Measurements from ENCODE around the gene ALKBH7.
"Not testable (repeated sequence)": the region's sequence is repeated elsewhere in the genome, so short reads cannot be mapped to it uniquely, and the experiment has no call there.

Gene ALKBH7

DNA sequence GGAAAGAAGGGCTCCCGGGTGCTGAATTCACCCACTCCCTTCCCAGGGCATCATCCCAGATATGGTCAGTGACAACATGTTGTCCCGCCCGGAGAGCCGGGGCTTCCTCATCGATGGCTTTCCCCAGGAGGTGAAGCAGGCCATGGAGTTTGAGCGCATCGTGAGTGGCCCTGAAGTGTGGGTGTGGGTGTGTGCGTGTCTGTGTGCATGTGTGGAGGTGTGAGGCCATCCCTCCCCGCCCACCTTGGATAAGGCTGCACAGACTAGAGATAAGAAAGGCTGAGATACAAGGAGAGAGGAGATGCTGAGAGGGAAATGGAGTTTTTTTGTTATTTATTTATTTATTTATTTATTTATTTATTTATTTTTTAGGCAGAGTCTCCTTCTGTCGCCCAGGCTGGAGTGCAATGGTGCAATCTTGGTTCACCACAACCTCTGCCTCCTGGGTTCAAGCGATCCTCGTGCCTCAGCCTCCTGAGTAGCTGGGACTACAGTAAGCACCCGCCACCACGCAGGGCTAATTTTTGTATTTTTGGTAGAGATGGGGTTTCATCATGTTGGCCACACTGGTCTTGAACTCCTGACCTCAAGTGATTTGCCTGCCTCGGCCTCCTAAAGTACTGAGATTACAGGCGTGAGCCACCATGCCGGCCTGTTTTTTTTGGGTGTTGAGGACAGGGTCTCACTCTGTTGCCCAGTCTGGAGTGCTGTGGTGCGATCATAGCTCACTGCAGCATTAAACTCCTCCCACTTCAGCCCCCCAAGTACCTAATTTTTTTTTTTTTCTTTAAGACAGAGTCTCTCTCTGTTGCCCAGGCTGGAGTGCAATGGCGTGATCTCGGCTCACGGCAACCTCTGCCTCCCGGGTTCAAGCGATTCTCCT, 27.7 kb downstream of the ALKBH7 start:
- DNase-seq (ENCODE audit: low read depth in 2 of 2), result not testable (repeated sequence)

DNA sequence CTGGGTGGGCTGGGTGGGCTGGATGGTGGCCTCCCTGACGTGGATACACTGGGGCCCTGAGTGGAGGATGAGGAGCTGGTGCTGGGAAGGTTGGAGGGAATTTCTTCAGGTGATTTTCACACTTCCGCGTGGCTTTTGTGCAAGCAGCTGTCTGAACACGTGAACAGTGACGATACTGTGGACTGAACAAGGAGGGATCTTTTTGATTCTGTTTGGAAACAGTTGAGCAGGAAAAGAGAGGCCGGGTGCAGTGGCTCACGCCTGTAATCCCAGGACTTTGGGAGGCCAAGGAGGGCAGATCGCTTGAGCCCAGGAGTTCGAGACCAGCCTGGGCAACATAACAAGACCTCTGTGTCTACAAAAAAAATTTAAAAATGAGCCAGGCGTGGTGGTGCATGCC, 29.5 kb downstream of the ALKBH7 start:
- no peak for DNase-seq (ENCODE audit: low read depth in 2 of 2)

DNA sequence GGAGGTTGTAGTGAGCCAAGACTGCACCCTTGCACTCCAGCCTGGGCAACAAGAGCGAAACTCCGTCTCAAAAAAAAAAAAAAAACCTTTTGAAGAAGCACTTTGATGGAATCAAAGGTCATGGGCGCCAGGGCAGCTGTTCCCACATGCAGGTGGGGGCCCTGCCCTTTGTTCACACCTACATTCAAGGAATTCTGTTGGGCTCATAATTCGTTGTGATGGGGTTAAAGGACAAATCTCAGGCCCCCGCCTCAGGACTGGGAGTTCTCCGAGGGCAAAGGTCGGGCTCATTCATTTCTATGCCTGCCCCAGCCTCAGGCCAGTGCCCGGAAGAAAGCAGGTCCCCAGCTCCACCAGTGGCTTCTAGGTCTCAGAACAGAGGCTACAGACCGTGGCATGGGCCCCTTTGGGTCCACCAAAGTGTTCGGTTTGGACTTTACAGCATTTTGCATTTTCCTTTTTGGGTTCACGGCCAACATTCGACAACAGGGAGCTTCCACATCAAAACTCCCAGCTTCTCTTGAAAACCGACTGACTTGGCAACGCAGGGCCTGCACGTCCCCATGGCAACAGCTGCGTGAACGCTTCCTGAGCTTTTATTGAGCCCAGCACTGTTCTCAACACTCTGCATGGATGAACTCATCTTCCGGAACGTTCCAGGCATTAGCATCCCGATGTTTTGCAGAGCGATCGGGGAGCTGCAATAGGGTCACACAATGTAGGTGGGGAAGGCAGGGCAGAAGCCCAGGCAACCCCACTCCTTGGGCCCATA, 30.4 kb downstream of the ALKBH7 start:
- no peak for DNase-seq (ENCODE audit: low read depth in 2 of 2)

DNA sequence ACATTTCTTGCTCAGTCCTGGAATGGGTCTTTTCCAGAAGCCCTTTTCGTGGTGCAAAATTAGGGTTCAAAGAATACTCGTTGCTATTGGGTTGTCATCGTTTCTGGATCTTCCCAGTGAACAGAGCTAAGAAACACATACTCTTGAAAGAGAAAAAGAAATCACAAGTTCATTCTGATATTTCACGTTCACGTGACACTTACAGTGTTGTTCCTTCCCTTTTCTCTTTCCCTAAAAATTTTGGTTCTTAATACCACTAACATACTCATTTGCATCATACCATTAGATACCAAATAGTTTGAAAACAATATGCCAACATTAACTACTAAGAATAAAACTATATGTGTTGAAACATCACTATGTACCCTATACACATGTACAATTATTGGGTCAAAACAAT, 33.8 kb downstream of the ALKBH7 start:
- DNase-seq (ENCODE audit: low read depth in 2 of 2), result no peak

DNA sequence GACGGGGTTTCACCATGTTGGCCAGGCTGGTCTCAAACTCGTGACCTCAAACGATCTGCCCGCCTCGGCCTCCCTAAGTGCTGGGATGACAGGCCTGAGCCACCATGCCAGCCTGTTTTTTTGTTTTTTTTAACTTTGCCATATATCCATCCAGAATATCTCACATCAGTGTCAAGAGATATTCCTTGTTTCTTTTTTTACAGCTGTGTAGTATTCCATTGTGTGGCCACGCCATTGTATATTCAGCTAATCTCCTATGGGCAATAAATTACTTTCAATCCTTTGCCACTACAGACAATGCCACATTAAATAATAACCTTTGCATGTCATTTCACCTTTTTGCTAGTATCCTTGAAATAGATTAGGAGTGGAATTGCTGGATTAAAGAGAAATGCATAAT, 36.8 kb downstream of the ALKBH7 start:
- no peak for DNase-seq (ENCODE audit: low read depth in 2 of 2)

DNA sequence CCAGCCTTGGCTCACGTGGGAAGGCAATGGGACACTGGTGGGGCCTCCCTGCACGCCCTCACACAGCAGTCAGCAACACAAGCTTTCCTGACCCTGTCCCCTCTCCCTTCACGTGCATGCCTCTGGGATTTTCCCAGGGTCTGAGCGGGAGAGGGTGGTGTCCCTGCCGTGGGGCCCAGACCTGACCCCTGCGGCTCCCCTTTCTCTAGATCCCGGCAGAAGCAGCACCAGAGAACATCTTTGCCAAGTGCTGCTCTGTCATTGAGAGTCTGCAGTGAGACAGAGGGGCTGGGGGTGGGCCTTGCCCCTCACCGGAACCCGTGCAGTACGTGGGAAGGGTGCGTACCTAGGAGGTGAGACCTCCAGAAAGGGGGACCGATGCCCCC, 39.5 kb downstream of the ALKBH7 start:
- no peak for DNase-seq (ENCODE audit: low read depth in 2 of 2)

DNA sequence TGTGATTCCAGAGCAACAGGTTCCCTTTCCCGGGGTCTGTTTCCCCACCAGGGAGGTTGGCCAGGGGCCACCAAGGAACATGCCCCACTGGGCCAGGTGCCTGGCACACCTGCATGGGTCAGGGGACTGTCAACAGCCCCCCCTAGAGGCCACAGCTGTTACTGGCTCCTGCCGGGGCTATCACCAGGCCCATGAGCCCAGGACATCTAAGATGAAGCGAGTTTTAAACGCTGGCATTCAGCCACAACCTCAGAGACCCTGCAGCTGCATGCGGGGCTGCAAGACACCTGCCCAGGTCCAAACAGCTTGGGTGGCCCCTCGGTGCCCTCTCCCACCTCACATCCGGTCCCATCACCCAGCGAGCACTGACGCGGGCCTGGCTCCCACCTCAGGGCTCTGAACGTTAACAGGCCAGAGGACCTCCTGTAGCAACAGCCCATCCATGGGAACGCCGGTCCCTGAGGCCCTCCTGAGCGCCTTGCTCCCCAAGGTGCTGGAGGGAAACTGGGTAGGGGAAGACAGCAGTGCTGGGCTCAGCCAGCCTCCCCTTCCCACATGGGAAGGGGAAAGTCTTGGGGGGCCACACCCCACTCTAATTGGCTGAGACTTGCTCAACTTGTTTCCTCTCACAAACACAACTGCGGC, 40.0 kb downstream of the ALKBH7 start:
- no peak for DNase-seq (ENCODE audit: low read depth in 2 of 2)

DNA sequence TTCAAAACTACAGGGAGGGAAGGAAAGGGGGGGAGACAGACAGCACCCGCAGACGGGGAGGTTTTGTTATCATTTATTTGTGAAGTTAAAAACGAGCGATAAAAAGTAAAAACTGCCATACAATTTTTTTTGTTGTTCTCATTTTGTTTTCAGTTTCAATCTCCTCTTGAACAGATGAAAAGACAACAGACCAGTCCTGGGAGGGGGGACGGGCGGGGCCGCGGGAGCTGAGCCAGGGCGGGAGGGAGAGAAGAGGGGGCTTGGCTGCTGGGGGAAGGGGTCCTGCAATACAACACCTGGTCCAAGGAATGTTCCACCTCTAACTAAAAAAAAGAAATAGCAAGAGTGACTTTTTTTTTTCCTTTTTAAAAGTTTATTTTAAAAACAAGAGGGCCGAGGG, 40.7 kb downstream of the ALKBH7 start:
- DNase-seq (ENCODE audit: low read depth in 2 of 2), result no peak

DNA sequence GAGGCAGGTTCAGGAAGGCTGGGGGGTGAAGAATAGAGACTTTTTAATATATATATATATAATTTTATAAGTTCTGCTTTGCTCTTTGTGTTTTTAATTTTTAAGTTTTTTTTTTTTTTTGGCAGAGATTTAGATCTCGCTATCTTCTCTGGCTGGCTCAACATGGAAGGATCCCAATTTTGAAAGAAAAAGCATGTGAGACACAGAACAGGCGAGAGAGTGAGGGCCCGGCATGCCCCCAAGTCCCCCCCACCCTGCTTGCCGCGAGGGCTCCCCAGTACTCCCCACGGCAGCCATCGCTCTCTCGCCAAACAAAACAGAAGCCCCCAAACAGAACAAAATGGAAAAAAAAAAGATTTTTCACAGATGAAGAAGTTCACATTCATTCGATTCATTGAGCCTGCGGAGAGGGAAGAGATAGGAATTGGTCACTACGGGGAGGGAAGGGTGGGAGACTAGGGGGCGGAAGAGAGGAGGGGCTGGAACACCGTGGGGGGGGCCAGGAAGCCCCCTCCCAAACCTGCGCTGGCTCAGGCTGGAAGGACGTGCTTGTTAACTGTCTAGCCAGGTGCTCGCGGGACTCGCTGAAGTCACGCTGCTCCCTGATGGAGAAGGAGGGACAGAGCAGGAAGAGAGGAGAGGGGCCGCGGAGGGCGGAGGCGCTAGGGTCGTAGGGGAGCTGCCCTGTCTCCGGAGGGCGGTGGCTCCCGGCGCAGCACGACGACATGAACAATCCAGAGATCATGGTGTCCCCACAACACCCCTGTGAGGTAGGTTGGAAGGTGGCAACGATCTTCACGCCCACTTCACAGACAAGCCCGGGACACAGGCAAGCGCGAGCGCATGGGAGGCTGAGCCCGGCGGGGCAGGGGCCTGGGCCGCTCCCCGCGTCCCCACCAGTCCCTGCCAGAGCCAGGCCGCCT, 41.4 kb downstream of the ALKBH7 start:
- DNase-seq (ENCODE audit: low read depth in 2 of 2), result no peak

DNA sequence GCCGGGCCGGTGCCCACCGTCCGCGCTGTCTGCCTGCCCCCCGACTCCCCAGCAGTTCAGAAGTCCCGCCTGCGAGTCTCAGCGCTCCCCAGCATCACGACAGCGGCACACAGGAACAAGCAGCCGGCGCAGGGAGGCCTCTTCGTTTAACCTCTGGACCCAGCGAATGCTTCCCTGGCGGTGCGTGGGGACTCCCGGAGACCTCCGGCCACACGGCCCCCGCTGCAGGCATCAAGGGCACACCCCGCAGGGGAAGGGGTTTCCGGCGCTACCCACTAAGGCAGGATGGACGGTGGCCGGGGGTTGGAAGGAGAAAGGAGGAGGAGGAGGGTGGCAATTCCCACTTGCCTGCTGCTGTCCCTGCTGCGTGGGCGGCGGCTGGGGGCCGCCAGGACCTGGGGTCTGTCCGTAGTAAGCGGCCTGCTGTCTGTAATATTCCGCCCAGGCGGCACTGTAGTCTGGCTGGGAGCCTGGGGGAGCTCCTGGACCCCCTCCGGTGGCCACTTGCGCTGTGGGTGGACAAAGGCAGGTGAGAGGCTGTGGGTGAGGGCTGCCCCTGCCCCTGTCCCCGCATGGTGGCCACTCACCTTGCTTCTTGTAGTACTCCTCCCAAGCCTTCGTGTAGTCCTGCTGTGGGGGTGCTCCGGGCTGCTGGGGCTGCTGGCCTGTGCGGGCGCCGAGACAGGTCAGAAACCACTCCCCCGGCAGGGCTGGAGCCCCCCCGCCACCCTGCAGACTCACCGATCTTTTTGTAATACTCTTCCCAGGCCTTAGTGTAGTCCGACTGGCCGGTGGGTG, 42.4 kb downstream of the ALKBH7 start:
- no peak for DNase-seq (ENCODE audit: low read depth in 2 of 2)

DNA sequence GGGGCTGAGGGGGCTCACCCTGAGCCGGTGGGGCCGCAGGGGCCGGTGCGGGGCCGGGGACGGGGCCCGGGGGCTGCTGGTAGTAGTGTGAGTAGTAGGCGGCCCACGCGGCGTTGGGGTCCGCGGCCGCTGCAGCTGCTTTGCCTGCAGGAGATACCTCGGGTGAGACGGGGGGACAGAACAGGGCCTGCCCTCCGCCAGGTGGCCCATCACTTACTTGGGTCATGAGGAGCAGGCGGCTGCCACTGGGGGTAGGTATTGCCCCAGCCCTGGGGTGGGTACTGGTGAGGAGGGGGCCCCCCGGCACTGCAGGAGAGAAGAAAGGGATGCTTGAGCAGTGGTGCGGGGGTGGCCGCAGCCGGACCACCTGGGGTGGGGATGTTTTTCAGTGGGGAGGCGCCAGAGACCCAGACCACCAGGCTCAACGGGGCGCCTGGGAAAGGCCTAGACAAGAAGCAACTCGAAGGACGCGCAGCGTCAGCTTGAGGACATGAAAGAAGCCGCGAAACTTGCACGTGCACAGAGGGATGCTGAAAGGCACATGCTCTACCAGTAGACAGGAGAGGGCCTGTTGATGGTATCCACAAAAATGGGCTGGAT, 43.1 kb downstream of the ALKBH7 start:
- DNase-seq (ENCODE audit: low read depth in 2 of 2), result no peak

DNA sequence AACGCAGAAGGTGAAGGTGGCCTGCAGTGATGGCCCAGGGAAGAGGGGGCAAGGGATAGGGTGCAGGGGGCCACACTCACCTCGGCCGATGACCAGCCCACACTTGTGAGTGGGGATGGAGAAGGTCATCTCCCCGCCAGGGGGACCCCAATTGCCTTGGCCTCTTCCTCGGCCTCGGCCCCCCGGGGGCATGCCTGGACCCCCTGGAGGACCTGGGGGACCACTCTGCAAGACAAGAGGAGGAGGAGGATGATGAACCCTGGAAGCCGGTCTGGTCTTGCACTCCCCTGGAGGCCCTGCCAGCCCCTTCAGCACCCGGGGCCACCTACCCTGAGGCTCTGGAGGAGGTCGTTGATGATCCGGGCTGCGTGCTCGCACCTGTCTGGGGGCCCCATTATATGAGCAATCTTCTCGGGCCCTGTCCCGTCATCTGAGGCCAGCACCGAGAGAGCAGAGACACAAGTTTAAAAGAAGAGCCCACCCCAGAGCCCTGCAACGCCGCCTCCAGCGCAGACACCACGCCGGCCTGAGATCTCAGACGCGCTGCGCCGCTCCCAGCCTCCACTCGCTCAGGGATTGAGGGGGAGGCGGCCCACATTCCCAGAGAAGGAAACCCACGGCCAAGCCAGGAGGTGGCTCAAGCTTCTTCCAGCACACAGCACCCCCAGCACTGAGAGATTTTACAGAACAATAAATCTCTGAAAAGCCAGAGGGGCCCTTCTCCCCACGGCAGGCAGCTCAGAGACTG, 44.2 kb downstream of the ALKBH7 start:
- no peak for DNase-seq (ENCODE audit: low read depth in 2 of 2)

DNA sequence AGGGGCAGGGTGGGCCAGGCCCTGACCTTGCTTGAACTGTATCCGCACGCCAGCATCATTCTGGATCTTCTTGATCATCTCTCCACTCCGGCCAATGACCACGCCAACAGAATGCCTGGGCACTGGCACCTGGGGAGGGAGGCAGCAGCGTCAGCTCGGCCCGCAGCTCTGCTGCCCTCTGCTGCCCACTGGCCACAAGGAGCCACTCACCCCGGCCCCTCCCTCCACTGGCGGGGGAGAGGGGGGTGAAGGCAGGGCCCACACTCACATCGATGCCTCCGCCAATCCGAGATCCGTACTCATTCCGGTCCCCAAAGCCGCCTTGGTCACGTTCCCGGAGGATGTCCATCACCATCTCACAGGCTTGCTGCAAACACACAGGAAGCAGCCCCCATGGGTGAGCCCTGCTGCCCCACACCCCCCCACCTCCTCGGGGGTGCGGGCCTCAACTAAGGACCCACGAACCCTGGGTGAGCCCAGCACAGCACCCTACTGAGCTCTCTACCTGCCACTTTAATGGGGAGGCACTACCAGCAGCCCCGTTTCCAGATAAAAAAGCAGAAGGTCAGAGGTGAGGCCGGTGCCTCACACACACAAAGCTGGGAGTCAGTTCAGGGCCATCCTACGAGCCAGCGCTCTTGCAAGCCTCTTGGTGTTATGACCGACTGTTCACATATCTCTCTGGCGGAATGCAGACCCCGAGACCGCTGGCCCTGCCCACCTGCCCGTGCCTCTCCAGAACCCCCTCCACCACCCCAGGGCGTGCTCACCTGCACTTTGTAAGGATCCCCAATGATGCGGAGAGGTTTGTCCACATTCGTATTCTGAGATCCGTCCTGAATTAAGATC, 45.3 kb downstream of the ALKBH7 start:
- DNase-seq (ENCODE audit: low read depth in 2 of 2), result no peak

DNA sequence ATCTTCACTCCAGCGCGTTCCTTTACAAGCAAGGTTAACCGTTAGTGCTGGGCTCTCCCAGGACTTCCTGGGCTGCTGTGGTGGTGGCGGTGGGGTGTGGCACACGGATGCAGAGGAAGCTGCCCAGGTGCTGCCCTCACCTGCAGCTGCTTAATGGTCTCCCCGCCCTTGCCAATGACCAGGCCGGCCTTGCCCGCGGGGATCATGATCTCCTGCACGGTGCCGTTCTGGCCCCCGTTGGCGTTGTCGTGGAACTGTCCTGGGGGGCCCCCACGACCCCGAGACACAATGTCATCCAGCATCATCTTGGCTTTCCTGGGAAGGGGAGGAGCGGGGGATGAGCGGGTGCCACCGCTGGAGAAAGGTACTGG, 46.0 kb downstream of the ALKBH7 start:
- DNase-seq (ENCODE audit: low read depth in 2 of 2), result no peak

DNA sequence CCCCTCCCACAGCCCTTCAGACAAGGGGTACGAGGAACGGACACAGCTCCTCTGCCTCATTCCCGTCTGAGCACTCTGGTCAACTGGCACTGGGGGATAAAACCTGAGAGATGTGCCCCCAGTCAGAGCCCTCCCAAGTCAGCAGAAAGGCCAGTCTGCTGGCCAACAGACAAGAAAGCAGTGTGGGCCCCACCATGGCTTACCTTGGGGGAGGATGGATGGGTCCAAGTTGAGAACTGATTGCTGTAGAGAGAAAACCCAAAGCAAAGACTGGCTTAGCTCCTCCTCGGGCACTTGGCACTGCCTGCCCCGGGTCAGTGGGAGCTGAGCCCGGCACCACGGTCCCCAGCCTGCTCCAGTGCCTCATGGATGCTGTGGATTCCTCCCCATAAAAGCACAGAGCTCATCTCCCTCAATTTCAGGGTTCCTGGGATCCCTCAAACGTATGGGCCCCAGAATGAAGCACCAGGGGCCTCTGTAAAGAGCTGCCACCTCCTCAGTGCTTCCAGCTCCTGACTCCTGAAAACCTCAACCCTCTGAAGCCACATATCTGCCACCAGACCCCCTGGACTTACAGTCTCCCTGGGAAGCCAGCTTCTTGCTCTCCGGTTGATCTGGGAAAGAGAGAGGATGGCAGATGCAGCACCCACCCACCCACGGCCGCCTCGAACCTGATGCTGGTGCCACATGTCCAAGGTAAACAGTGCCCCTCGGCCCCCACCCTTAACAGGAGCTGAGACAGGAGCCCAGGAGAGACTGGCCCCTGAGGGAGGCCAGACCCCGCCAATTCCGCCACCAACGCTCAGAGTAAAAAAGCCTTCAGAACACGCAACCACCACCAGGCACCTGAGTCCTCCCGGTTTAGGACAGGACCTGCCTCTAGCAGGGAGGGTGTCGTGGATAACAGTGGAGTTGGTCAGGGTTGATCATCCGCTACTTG, 48.8 kb downstream of the ALKBH7 start:
- DNase-seq (ENCODE audit: low read depth in 2 of 2), result no peak

DNA sequence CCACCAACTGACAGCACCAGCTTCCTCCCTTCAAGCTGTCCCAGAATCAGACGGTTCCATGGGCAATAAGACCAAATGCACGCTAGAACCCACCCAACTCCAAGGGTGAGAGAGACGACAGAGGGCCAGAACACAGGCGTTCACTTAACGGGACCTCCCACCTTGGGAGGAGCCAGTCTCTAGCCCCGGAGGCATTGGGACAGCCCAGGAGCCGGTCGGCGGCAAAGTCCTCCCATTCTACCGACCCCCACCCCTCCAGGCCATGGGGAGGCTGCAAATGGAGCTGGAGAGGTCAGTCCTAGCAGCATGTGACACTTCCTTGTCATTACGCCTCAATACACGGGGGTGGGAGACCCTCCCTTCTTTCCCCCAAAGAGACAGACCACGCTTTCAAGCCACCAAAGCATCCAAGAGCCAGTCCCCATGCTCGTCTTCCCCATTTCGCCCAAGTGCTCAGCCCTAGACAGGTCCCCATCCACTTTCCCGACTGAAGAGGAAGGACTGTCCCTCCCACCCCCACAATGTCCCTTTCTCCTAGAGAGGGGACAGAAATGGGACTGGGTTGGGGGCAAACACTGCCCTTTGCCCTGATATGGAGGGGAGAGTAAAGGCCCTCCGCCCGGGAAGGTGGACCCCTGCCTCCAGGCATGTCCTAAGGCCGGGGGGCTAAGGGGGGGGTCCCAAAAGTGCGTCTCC, 51.1 kb downstream of the ALKBH7 start:
- no peak for DNase-seq (ENCODE audit: low read depth in 2 of 2)
